ENCODE measurements around the gene OR5D16.
"Not testable (repeated sequence)": the region's sequence is repeated elsewhere in the genome, so short reads cannot be mapped to it uniquely, and the experiment has no call there.

Gene OR5D16

GRCh38 chr11:55884995-55885394, 46.4 kb downstream of the OR5D16 start:
- not testable (repeated sequence) for DNase-seq; H4K20me1 ChIP-seq (ENCODE audit: insufficient read depth, low read length); H3K9me2 ChIP-seq (replicated peaks; ENCODE audit: insufficient read depth, low read length); H3K79me2 ChIP-seq (ENCODE audit: low read length); H3K4me1 ChIP-seq (ENCODE audit: low read length); H3K4me3 ChIP-seq (ENCODE audit: low read length); H3K9me3 ChIP-seq (replicated peaks; ENCODE audit: insufficient read depth, low read length); H2AFZ ChIP-seq (ENCODE audit: low read length); H3K9ac ChIP-seq (ENCODE audit: low read length); H3K27me3 ChIP-seq (replicated peaks; ENCODE audit: insufficient read depth, low read length); H3K36me3 ChIP-seq (replicated peaks; ENCODE audit: insufficient read depth, low read length); H3F3A ChIP-seq (ENCODE audit: insufficient read depth, low read length); H3K27ac ChIP-seq (ENCODE audit: low read length); H3K4me2 ChIP-seq (ENCODE audit: low read depth, low read length)

GRCh38 chr11:55885481-55885880, 46.9 kb downstream of the OR5D16 start:
- not testable (repeated sequence) for H3F3A ChIP-seq (ENCODE audit: insufficient read depth, low read length); H3K36me3 ChIP-seq (replicated peaks; ENCODE audit: insufficient read depth, low read length); H4K20me1 ChIP-seq (ENCODE audit: insufficient read depth, low read length); H2AFZ ChIP-seq (ENCODE audit: low read length); H3K9ac ChIP-seq (ENCODE audit: low read length); H3K9me2 ChIP-seq (replicated peaks; ENCODE audit: insufficient read depth, low read length); H3K9me3 ChIP-seq (replicated peaks; ENCODE audit: insufficient read depth, low read length); DNase-seq; H3K79me2 ChIP-seq (ENCODE audit: low read length); H3K27ac ChIP-seq (ENCODE audit: low read length); H3K27me3 ChIP-seq (replicated peaks; ENCODE audit: insufficient read depth, low read length); H3K4me2 ChIP-seq (ENCODE audit: low read depth, low read length); H3K4me3 ChIP-seq (ENCODE audit: low read length); H3K4me1 ChIP-seq (ENCODE audit: low read length)

All from MM.1S (cell line).